Tongue (tissue), 2 donors: ENCODE data around the gene ATP8A1. TPM values are rescaled to one million over a fixed set of nuclear protein-coding genes. Genes with fewer than 3 reads are reported as not detected.

ENCODE experiments used
- DNase-seq: peaks from one replicate; pipeline ENCODE4 v3.0.0-alpha.2; 2015
- total RNA-seq: library from RNA; depleted of rRNA; stranded (reverse); fragments of >200 nt; gene quantifications from one replicate; pipeline ENCODE4 v1.2.3, GENCODE V29; 2014

Gene ATP8A1
- total RNA-seq, 1 donor from 2014 or later, result 14.8 TPM

GRCh38 chr4:42568610-42569207, 88.2 kb downstream of the ATP8A1 start:
- DNase-seq, result peak; percentile 88

GRCh38 chr4:42566835-42567234, 90.1 kb downstream of the ATP8A1 start:
- DNase-seq, result no peak

GRCh38 chr4:42562016-42562415, 94.9 kb downstream of the ATP8A1 start:
- DNase-seq, result peak; percentile 5

GRCh38 chr4:42561031-42561430, 95.9 kb downstream of the ATP8A1 start:
- no peak for DNase-seq

- no peak for DNase-seq
Measured at GRCh38 chr4:42560467-42560861, 96.4 kb downstream of the ATP8A1 start.

GRCh38 chr4:42558156-42558555, 98.7 kb downstream of the ATP8A1 start:
- no peak for DNase-seq

- DNase-seq, result no peak
Measured at GRCh38 chr4:42555828-42556227, 101.1 kb downstream of the ATP8A1 start.

- no peak for DNase-seq
Measured at GRCh38 chr4:42554072-42554471, 102.8 kb downstream of the ATP8A1 start.

GRCh38 chr4:42549896-42550295, 107.0 kb downstream of the ATP8A1 start:
- no peak for DNase-seq

- DNase-seq, result no peak
Measured at GRCh38 chr4:42547805-42548204, 109.1 kb downstream of the ATP8A1 start.

- no peak for DNase-seq
Measured at GRCh38 chr4:42543762-42544161, 113.1 kb downstream of the ATP8A1 start.

GRCh38 chr4:42543126-42543525, 113.8 kb downstream of the ATP8A1 start:
- no peak for DNase-seq

GRCh38 chr4:42541647-42542046, 115.3 kb downstream of the ATP8A1 start:
- no peak for DNase-seq

GRCh38 chr4:42533042-42533441, 123.9 kb downstream of the ATP8A1 start:
- no peak for DNase-seq

GRCh38 chr4:42531341-42532030, 125.4 kb downstream of the ATP8A1 start:
- DNase-seq, result no peak

GRCh38 chr4:42523066-42523718, 133.7 kb downstream of the ATP8A1 start:
- no peak for DNase-seq

- DNase-seq, result peak; percentile 85
Measured at GRCh38 chr4:42519803-42520417, 137.0 kb downstream of the ATP8A1 start.

- DNase-seq, result peak; percentile 10
Measured at GRCh38 chr4:42515156-42515884, 141.6 kb downstream of the ATP8A1 start.

GRCh38 chr4:42513748-42514492, 143.0 kb downstream of the ATP8A1 start:
- peak; percentile 16 for DNase-seq

- no peak for DNase-seq
Measured at GRCh38 chr4:42512226-42512625, 144.7 kb downstream of the ATP8A1 start.

GRCh38 chr4:42510225-42510624, 146.7 kb downstream of the ATP8A1 start:
- DNase-seq, result no peak
